SK-N-SH (cell line): Measurements from ENCODE around the gene LRP11. TPM values are rescaled to one million over a fixed set of nuclear protein-coding genes. Genes with fewer than 3 reads are reported as not detected.

Experiments used
- CTCF ChIA-PET: fragments of 300-600, 350-600 bp; formaldehyde crosslinking; extraction: SDS; loops from one replicate; lab custom pipeline; 2021; lab: Yijun Ruan, JAX
- POLR2A ChIA-PET: fragments of 350-600 bp; sonication (Branson Sonifier 250); formaldehyde crosslinking; extraction: SDS; loops from one replicate; lab custom pipeline; 2020; ENCODE audit warnings: antibody characterized with exemption, inconsistent platforms; lab: Yijun Ruan, JAX
- DNase-seq: peaks from one replicate; pipeline ENCODE4 v3.0.0; 2012
- H2AFZ ChIP-seq: fragments of 200-600 bp; sonication (generic); 2 replicates; pipeline ENCODE4 v1.8.1; 2016; ENCODE audit warnings: antibody characterized with exemption, mild to moderate bottlenecking, low read depth
- H3F3A ChIP-seq: fragments of 200-600 bp; sonication (generic); replicated peaks from 2 replicates; pipeline ENCODE3; 2016; ENCODE audit warnings: antibody characterized with exemption, mild to moderate bottlenecking; ENCODE audit not compliant: insufficient read depth
- H3K27ac ChIP-seq, 2 experiments: fragments of 200-500 bp in 1 of 2; fragments of 200-600 bp in 1 of 2; sonication (Bioruptor generic) in 1 of 2; sonication (generic), shearing (Covaris generic) in 1 of 2; 2 replicates each; pipeline versions ENCODE4 v1.5.1 to v1.6.1; 2014 to 2016; ENCODE audit warnings: low read depth in 2 of 2, inconsistent platforms in 1 of 2, low read length in 1 of 2, mild to moderate bottlenecking in 1 of 2, mixed read lengths in 1 of 2
- H3K27me3 ChIP-seq: fragments of 200-600 bp; sonication (generic), shearing (Covaris generic); 2 replicates; pipeline ENCODE4 v1.6.1; 2016; ENCODE audit warnings: mixed run types; ENCODE audit not compliant: insufficient read depth
- H3K36me3 ChIP-seq, 2 experiments: fragments of 200-500 bp in 1 of 2; fragments of 200-600 bp in 1 of 2; sonication (Bioruptor generic) in 1 of 2; sonication (generic) in 1 of 2; replicated peaks in 1 of 2; 2 replicates each; pipeline versions ENCODE3 to v1.5.1; 2014 to 2016; ENCODE audit warnings: low read length in 1 of 2, mild to moderate bottlenecking in 1 of 2; ENCODE audit not compliant: insufficient read depth in 2 of 2, control insufficient read depth in 1 of 2
- H3K4me1 ChIP-seq, 2 experiments: fragments of 200-500 bp in 1 of 2; fragments of 200-600 bp in 1 of 2; sonication (Bioruptor generic) in 1 of 2; sonication (generic), shearing (Covaris generic) in 1 of 2; 2 replicates each; pipeline versions ENCODE4 v1.5.1 to v1.6.1; 2014 to 2016; ENCODE audit warnings: low read depth in 1 of 2, low read length in 1 of 2, mixed run types in 1 of 2; ENCODE audit not compliant: insufficient read depth in 2 of 2, control insufficient read depth in 1 of 2
- H3K4me2 ChIP-seq: fragments of 200-600 bp; sonication (generic), shearing (Covaris generic); 2 replicates; pipeline ENCODE4 v1.6.1; 2017; ENCODE audit warnings: mixed run types
- H3K4me3 ChIP-seq, 2 experiments: fragments of 200-500 bp in 1 of 2; fragments of 200-600 bp in 1 of 2; sonication (Bioruptor generic) in 1 of 2; sonication (generic), shearing (Covaris generic) in 1 of 2; 2 replicates each; pipeline versions ENCODE4 v1.5.1 to v1.8.1; 2014 to 2016; ENCODE audit warnings: low read depth in 2 of 2, inconsistent platforms in 1 of 2, low read length in 1 of 2, mild to moderate bottlenecking in 1 of 2, mixed read lengths in 1 of 2, moderate library complexity in 1 of 2
- H3K79me2 ChIP-seq: fragments of 200-600 bp; sonication (generic); 2 replicates; pipeline ENCODE4 v1.8.1; 2017; ENCODE audit warnings: mild to moderate bottlenecking; ENCODE audit not compliant: insufficient read depth
- H3K9ac ChIP-seq: fragments of 200-600 bp; sonication (generic); 2 replicates; pipeline ENCODE4 v1.6.1; 2017; ENCODE audit warnings: mixed run types
- H3K9me2 ChIP-seq: fragments of 200-600 bp; sonication (generic); 2 replicates; pipeline ENCODE4 v1.6.1; 2017; ENCODE audit warnings: mixed run types
- H3K9me3 ChIP-seq: fragments of 200-600 bp; sonication (generic); 2 replicates; pipeline ENCODE4 v1.6.1; 2017; ENCODE audit warnings: mixed run types, mild to moderate bottlenecking, moderate library complexity
- H4K20me1 ChIP-seq: fragments of 200-600 bp; sonication (generic); 2 replicates; pipeline ENCODE4 v1.6.1; 2017; ENCODE audit warnings: mild to moderate bottlenecking, mixed run types; ENCODE audit not compliant: insufficient read depth
- EZH2phosphoT487 ChIP-seq: fragments of 200-600 bp; sonication (generic); IDR thresholded peaks from 2 replicates; pipeline ENCODE4 v1.6.1; 2017; ENCODE audit warnings: low read depth, mixed run types, mild to moderate bottlenecking, antibody characterized with exemption, moderate library complexity, borderline replicate concordance
- FOSL2 ChIP-seq: IDR thresholded peaks from 2 replicates; pipeline ENCODE4 v1.4.0; 2012; ENCODE audit warnings: low read depth, mild to moderate bottlenecking, moderate library complexity, borderline replicate concordance
- FOXM1 ChIP-seq: IDR thresholded peaks from 2 replicates; pipeline ENCODE4 v1.4.0; 2012; ENCODE audit warnings: low read depth, mild to moderate bottlenecking
- NFIC ChIP-seq: IDR thresholded peaks from 2 replicates; pipeline ENCODE4 v1.4.0; 2012; ENCODE audit warnings: borderline replicate concordance
- NRF1 ChIP-seq: IDR thresholded peaks from 2 replicates; pipeline ENCODE4 v1.6.1; 2012; ENCODE audit warnings: low read depth, mild to moderate bottlenecking, low read length
- POLR2AphosphoS5 ChIP-seq: IDR thresholded peaks from 2 replicates; pipeline ENCODE4 v1.6.1; 2012; ENCODE audit warnings: low read depth, low read length
- RAD21 ChIP-seq: IDR thresholded peaks from 2 replicates; pipeline ENCODE4 v1.6.1; 2012; ENCODE audit warnings: mild to moderate bottlenecking, low read length
- RCOR1 ChIP-seq: fragments of 150-350 bp; IDR thresholded peaks from 2 replicates; pipeline ENCODE4 v1.6.1; 2017; ENCODE audit warnings: antibody characterized with exemption, low read length
- RFX5 ChIP-seq: IDR thresholded peaks from 2 replicates; pipeline ENCODE4 v1.6.1; 2012; ENCODE audit warnings: mild to moderate bottlenecking, improper control_type of control experiment, low read length
- RXRA ChIP-seq: IDR thresholded peaks from 2 replicates; pipeline ENCODE4 v1.4.0; 2012; ENCODE audit warnings: low read depth, mild to moderate bottlenecking, borderline replicate concordance
- TAF1 ChIP-seq: IDR thresholded peaks from 2 replicates; pipeline ENCODE4 v1.6.1; 2012; ENCODE audit warnings: low read depth, mild to moderate bottlenecking, low read length, moderate library complexity, borderline replicate concordance
- TCF12 ChIP-seq: IDR thresholded peaks from 2 replicates; pipeline ENCODE4 v1.4.0; 2012
- TEAD4 ChIP-seq: IDR thresholded peaks from 2 replicates; pipeline ENCODE4 v1.4.0; 2012; ENCODE audit warnings: mild to moderate bottlenecking, borderline replicate concordance; ENCODE audit not compliant: insufficient read depth
- WGBS: methylation state at CpG from one replicate; pipeline ENCODE4 v1.1.6; 2017; ENCODE audit warnings: low lambda C conversion rate; 5-methylcytosine and 5-hydroxymethylcytosine counted together
- polyA plus RNA-seq, 3 experiments: library from polyadenylated mRNA; depleted of rRNA; stranded (reverse); fragments of >200 nt; gene quantifications; 2 replicates each; pipeline ENCODE4 v1.2.3, GENCODE V29; 2012
- TF ChIP-seq, protein P1 (sequence below): IDR thresholded peaks from 2 replicates; pipeline ENCODE4 v1.4.0; 2012; ENCODE audit warnings: low read depth
- TF ChIP-seq, protein P2 (sequence below): fragments of 150-350 bp; IDR thresholded peaks from 2 replicates; pipeline ENCODE4 v1.6.1; 2017; ENCODE audit warnings: antibody characterized with exemption, low read length, low read depth, borderline replicate concordance

Gene LRP11
- polyA plus RNA-seq, 1 of the 3 experiments (the other 2 are of a cell fraction), result 25.0 TPM

DNA sequence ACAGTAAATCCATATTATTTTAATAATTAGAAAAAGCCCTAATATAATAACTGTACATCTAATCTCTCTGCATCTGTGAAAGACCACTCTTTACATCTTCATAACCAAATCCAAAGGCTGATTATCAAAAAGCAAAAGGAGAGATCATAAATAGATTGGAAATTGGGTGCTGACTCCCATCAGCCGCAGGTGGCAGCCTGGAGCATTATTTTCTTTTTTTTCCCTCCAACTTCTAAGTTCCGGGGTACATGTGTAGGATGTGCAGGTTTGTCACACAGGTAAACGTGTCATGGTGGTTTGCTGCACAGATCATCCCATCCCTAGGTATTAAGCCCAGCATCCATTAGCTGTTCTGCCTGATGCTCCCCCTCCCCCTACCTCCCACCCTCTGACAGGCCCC, 30.5 kb downstream of the LRP11 start:
- 89% methylated on average over 3 of the region's 3 CpGs for WGBS
- no peak overlapping the region for H3K4me3 ChIP-seq
- TF ChIP-seq POLR2AphosphoS5 (no peak), NFIC (no peak), RXRA (no peak), TAF1 (no peak), RCOR1 (no peak), FOSL2 (no peak), NRF1 (no peak), EZH2phosphoT487 (no peak), TEAD4 (no peak)
- TF ChIP-seq, protein P1, sequence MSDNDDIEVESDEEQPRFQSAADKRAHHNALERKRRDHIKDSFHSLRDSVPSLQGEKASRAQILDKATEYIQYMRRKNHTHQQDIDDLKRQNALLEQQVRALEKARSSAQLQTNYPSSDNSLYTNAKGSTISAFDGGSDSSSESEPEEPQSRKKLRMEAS, result no peak

DNA sequence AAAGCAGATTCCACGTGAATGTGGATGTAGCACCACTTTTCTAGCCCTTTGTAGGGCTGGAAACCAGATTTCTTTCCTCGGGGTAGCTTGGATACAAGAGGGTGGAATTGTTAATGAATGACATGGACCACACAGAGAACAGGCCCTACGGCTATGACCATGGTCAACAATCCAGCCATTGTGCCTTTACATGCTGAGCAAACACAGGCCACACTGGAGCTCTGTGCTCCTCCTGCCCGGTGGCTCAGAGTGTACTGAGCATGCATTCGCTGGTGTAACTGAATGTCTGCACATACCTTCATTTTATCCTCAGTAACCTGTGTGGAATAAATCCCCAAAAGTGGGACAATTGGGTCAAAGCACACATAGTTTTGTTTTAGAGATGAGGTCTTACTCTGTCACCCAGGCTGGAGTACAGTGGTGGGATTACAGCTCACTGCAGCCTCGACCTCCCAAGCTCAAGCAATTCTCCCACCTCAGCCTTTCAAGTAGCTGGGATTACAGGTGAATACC, 32.8 kb downstream of the LRP11 start:
- H3F3A ChIP-seq, result no peaks in the 10 kb centered on the region
- no peaks in the 10 kb centered on the region for H4K20me1 ChIP-seq
- H3K79me2 ChIP-seq, result no peaks in the 10 kb centered on the region
- POLR2A ChIA-PET, result no interaction called here
- no peak overlapping the region for H2AFZ ChIP-seq
- TF ChIP-seq FOXM1 (no peak), RCOR1 (no peak), TEAD4 (no peak), FOSL2 (no peak), TCF12 (no peak), POLR2AphosphoS5 (no peak), RFX5 (no peak), RAD21 (no peak), NFIC (no peak)
- TF ChIP-seq, protein P2, sequence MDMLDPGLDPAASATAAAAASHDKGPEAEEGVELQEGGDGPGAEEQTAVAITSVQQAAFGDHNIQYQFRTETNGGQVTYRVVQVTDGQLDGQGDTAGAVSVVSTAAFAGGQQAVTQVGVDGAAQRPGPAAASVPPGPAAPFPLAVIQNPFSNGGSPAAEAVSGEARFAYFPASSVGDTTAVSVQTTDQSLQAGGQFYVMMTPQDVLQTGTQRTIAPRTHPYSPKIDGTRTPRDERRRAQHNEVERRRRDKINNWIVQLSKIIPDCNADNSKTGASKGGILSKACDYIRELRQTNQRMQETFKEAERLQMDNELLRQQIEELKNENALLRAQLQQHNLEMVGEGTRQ, result no peak
- TF ChIP-seq, all 33 proteins: peak for 0
- CTCF ChIA-PET, result no interaction called here
- no peak overlapping the region for H3K4me2 ChIP-seq
- no peak overlapping the region for H3K9ac ChIP-seq
- H3K9me2 ChIP-seq, result no peaks in the 10 kb centered on the region
- DNase-seq, result no peak
- peaks cover 20 to 29% of the 10 kb centered on the region in 2 experiments for H3K36me3 ChIP-seq
- no peaks in the 10 kb centered on the region for H3K9me3 ChIP-seq
- 92% methylated on average over 4 of the region's 6 CpGs for WGBS
- no peak overlapping the region for H3K4me3 ChIP-seq
- no peak overlapping the region for H3K27ac ChIP-seq
- H3K4me1 ChIP-seq, result no peaks in the 10 kb centered on the region
- no peaks in the 10 kb centered on the region for H3K27me3 ChIP-seq

More for the DNA sequence above, 30.5 kb downstream of the LRP11 start:
- Histone ChIP-seq H3F3A (no peaks in the 10 kb centered on the region), H3K27ac (no peak overlapping the region), H3K36me3 (peaks cover 17 to 35% of the 10 kb centered on the region in 2 experiments), H3K79me2 (no peaks in the 10 kb centered on the region), H3K9me3 (no peaks in the 10 kb centered on the region), H3K4me1 (no peaks in the 10 kb centered on the region), H3K4me2 (no peak overlapping the region), H3K27me3 (no peaks in the 10 kb centered on the region), H2AFZ (no peak overlapping the region), H3K9ac (no peak overlapping the region), H4K20me1 (no peaks in the 10 kb centered on the region), H3K9me2 (no peaks in the 10 kb centered on the region)
- DNase-seq, result no peak
- POLR2A ChIA-PET, result no interaction called here
- CTCF ChIA-PET, result interaction anchor here (0.6 to 3.5 kb wide), 15 partner anchors 9 to 118 kb away, joined by 3 to 32 read pairs (median 4); partner anchors contain the start of gene LRP11
